Smooth muscle cell of the brain vasculature (primary cell): ENCODE data around the gene HOXB3.
"Not testable (repeated sequence)": the region's sequence is repeated elsewhere in the genome, so short reads cannot be mapped to it uniquely, and the experiment has no call there.

Source experiments
- DNase-seq: peaks from one replicate; pipeline ENCODE4 v3.0.0-alpha.2; 2012; ENCODE audit warnings: low read depth, low spot score

HOXB3 gene

DNA sequence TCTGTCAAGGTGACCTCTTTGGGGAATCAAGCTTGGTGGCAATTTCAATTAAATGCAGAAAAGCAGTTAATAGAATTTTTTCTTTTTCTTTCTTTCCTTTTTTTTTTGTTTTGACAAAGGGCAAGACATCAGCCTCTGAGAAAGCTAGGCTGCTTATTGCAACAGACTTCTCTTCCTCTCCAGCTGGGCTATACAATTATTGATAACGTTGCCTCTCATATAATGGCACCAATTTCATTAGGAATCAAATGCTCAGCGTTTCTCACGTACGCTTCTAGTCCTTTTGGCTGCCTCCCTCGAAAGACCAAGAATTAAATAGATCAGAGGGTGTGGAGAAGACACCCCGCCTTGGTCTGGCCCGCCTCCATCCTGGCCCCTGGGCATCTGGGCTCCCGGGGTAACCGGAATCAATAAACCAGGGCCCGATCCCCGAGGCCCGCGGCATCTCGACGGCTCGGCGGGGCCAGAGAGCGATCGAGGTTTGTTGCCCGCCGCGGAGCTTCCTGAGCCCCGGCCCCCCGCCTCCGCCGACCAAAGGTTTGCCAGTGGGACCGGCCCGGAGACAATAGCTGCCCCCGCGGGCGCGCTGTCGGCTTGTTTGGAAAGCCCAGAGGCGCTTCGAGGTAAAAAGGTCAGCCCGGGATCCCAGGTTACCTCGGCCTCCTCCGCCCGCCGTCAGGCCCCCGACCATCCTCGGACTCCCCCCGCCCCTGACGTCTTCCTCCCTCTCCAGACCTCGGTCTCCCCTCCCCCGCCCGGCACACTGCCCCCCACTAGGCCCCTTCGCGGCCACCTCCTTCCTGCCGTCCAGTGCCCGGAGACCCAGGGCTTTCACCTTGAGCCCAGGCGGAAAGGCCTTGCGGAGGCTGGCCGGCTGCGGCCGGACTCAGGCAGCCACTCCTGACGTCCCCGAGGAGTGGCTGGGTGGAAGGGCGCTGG lies 63.2 kb downstream of the HOXB3 start:
- no peak for DNase-seq

DNA sequence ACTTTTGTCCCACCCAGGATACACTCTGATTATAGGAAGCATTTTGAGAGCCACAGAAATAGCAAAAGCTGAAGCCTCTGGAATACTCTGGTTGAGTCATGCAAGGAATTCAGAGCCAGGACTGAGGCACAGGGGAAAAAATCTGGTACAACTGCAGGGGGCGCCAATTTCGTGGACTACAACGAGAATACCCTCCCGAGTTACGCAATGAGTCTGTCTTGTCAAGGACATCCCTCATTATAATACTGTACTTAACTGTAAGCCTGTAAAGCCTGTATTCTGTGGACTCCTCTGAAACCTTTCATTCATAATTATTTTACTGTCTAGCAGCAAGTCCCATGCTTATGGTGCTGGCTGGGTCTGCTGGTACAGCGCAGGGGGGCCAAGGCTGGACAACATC lies 67.0 kb downstream of the HOXB3 start:
- no peak for DNase-seq

DNA sequence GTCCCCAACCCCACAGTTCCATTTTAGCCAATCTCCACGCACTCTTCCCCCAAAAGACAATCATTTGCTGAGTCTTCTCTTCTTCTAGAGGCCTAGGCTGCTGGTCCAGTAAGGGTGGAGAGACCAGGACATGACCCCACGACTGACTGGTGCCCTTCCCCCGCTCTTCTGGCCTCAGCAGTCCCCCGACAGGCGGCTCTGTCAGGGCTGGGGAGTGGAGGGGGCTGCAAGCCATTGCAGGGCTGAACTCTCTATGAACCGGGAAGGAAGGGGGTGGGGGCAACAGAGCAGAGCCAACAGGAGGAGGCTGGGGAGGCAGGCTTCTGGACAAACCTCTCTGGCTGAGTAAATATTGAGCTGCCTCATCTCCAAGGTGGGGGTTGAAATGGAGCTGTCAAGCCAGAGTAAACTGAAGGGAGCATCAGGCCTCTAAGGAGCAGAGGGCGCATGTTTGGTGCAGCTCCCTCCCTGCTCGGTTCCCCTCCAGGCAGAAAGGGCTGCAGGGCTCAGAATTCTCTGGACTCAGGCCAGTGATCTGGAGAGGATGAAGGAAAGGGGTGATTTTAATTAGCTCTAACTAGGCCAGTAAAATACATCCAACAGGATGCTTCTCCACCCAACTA lies 67.9 kb downstream of the HOXB3 start:
- no peak for DNase-seq

DNA sequence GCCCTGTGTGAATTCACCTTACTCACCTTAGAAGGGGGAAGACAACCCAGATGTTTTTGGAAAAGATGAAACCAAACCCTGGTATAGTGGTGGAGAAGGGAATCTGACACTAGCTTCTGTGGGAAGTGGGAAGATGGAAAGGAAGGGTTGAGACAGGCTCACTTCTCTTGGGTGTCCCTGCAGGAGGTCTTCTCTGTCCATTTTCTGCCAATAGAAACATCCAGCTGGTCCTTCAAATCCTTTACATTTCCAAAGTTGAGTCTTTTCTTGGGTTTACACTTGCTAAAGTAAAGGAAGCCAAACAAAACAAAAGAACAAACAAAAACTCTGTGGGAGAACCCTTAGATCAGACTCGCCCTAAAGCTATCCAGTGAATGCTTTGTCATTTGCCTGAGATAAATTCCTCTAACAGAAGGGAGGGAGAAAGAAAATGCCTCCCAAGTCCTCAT lies 69.4 kb downstream of the HOXB3 start:
- DNase-seq, result no peak

DNA sequence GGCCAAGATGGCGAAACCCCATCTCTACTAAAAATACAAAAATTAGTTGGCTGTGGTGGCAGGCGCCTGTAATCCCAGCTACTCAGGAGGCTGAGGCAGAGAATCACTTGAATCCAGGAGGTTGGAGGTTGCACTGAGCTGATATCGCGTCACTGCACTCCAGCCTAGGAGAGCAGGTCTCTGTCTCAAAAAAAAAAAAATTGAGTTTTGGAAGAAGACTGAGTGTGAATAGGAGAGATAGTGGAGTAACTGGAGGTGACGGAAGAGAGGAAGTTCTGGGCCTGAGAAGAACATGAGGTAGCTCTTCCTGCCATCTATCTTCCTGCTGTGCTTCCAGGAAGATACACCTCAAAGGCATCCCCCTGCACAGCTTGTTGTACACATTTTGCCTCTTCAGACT lies 70.6 kb downstream of the HOXB3 start:
- no peak for DNase-seq

DNA sequence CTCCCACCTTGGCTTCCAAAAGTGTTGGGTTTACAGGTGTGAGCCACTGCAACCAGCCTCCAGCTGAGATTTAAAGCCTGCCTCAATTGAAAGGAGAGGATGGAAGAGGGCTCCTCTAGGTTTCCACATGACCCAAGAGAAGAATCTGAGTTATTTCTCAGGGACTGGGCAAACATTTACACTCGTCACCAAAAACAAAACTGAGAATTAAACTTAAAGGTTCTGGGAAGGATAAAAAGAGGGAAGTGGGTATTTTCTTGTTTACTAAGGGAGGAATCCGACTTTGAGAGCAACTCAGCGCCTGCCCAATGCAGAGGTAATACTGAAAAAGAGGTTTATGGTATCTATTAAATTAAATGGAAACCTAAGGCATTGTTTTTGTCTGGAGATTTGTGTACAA lies 72.6 kb downstream of the HOXB3 start:
- DNase-seq, result no peak

DNA sequence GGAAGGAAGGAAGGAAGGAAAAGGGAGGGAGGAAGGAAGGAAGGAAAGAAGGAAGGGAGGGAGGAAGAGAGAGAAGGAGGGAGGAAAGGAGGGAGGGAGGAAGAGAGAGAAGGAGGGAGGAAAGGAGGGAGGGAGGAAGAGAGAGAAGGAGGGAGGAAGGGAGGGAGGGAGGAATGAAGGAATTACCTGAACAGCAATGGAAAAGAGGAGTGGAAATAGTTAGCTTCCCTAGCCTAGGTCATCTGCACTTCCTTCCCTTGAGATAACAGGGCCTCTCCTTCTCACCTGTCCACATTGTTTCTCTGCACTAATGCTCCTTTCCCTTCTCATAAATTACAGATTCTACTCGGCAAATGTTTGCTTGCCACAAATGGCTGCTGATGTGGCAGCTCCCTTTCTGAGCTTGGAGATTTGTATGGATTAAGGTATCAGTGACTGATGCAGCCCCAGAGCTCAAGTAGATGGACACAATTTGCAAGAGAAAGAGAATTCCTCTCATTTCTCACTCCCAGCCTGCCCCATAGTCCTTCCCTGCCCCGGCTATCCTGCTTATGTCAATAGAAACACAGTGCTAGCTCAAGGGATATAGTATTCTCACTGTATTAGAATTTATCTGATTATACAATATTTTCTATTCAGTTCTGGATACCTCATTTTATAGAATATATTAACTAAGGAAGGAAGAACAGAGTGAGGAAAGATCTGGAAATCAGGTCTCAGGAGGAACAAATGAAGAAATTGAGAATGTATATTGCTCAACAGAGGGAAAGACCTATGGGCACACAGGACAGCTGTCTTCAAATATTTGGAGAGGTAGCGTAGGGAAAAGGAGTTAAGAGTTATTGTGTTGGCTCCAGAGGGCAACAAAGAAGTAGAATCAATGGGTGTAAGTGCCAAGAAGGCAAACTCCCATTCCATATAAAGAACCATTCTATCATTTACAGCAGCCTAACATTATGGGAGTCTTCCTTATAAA lies 73.8 kb downstream of the HOXB3 start:
- DNase-seq, result no peak

DNA sequence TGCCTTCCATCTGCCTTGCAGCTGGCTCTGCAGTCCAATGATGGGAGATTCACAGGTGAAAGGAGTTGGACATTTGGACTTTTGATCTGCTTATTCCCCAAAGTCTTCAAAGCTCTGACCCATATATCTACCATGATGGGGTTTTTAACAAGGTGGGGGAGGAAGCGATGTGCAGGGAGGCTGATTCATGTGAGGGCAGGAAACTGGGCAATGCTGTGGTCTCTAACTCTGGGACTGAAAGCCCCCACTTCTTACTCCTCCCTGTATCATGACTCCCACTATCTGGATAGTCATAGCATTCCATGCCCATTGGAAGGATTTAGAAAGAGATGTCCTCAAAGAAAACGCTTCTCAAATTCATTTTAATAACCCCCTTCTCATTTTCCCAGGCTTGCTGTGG lies 75.6 kb downstream of the HOXB3 start:
- no peak for DNase-seq

DNA sequence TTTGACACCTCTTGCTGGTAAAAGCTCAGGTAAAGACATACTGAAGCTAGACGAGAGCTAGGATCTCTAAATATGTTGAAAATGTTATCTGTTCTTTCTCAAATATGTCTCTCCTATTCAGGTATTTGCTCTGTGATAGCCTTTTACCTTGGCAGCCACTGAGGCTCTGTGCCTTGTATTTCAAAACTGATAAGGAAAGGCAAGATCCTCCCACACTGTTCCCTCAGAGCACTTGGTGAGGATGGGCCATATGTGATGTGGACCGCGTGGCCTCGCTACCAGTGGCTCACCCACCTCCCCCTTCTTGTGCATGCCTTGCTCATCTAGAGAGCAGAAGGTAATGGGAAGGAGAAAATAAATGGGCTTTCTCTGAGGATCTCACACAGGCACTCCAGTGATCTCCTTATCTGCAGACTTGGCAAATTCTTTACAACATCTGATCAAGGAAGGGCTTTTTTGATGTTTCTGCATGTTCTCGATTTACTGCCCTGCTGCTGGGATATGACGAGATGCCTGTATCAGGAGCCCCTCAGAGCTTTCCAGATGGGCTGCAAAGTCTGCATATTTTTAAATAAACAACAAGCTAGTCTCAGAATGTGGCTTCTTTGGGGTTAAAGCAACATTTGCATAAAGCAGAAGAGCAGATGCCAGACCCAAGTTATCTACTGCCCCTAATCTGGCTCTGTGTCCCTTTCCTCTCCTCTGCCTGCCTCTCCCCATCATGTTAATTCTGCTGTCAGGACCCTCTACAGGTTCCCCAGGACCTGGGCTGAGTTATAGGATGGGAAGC lies 76.2 kb downstream of the HOXB3 start:
- DNase-seq, result no peak

DNA sequence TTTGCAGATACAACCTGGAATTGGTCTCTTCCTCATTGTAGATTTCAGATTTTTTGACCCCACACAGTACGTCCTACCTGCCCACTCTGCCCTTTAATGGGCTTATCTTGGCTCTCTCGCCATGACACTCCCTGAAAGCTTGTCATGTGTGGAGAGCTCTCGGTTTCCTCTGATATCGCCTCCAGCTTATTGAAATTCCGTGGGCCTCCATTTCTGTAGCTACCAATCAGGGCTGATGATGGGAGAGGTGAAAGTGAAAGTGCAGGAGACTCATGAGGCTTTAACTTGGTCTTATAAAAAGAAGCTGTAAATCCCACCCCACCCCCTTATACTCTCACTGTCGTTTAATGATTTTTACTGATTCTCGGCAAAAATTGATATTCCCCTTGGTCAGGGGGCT lies 76.9 kb downstream of the HOXB3 start:
- no peak for DNase-seq

DNA sequence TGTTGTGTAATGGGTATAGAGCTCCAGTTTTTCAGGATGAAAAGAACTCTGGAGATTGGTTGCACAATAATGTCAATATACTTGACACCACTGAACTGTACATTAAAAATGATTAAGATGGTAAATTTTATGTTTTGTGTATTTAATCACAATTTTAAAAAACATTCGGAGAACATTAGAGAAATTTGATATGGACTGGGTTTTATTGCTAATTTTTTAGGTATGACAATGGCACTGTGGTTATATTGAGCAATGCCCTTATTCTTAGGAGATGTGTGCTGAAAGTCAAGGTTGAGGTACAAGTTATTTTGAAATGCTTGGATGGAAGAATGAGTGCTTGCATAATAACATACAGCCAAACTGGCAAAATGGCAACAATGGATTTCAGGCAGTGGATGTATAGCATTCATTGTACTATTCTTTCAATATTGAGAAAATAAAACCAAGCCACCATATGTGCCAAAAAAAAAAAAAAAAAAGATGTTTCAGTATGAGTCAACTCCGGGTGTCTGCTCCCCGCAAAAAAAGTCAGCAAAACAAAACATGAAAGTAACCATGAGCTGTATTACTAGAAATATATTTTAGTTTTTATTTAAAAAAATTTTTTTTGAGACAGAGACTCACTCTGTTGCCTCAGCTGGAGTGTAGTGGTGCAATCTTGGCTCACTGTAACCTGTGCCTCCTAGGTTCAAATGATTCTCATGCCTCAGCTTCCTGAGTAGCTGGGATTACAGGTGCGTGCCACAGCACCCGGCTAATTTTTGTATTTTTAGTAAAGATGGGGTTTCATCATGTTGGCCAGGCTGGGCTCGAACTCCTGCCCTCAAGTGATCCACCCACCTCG lies 79.1 kb downstream of the HOXB3 start:
- no peak for DNase-seq

DNA sequence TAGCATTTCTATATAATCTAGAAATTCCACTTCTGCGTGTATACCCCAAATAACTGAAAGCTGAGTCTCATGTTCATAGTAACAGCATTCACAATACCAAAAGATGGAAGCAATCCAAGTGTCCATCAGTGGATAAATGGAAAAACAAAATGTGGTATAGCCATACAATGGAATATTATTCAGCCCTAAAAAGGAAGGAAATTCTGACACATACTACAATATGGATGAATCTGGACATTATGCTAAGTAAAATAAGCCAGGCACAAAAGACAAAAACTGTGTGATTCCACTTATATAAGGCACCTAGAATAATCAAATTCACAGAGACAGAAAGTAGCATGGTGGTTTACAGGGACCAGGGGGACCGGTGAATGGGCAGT lies 79.7 kb downstream of the HOXB3 start:
- DNase-seq, result no peak

DNA sequence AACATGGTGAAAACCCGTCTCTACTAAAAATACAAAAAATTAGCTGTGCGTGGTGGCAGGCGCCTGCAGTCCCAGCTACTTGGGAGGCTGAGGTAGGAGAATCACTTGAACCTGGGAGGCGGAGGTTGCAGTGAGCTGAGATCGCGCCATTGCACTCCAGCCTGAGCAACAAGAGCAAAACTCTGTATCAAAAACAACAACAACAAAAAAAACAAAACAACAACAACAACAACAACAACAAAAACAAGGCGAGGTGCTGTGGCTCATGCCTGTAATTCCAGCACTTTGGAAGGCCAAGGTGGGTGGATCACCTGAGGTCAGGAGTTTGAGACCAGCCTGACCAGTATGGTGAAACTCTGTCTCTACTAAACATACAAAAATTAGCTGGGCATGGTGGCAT lies 80.3 kb downstream of the HOXB3 start:
- not testable (repeated sequence) for DNase-seq

DNA sequence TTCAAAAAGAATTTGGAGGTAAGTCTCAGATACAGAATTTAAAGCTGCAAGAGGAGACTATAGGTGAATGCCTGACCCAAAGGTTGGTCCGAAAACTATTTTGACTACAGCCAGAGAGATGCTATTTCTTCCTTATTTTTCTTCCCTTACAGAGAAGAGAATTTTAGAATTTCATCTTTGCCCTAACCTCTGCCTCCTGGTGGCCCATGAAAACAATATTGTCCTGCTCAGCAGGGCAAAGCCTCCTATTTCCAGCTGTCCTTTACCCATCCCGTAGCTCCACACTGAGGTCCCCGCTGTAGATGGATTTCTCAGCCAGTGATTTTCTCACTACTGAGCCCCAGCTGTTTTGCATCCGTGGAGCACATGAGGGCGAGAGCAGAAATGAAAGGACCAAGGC lies 83.8 kb downstream of the HOXB3 start:
- no peak for DNase-seq

DNA sequence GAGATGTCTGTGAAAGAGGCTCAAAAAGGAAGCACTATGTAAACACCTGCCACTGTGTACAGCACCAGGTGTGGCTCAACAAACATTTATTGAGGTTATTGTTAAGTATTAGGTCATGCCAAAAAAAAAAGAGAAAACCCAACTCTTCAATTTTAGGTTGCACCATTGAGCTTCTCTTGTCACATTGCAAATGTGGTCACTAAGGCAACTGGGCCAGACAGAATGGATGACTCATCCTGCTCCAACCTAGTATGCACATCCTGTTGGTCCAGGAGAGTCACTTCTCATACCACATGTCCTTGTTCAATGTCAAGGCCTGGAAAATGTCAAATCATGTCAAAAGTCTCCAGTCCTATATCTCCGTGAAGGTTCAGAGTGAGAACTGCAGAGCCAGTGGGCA lies 84.3 kb downstream of the HOXB3 start:
- DNase-seq, result no peak

DNA sequence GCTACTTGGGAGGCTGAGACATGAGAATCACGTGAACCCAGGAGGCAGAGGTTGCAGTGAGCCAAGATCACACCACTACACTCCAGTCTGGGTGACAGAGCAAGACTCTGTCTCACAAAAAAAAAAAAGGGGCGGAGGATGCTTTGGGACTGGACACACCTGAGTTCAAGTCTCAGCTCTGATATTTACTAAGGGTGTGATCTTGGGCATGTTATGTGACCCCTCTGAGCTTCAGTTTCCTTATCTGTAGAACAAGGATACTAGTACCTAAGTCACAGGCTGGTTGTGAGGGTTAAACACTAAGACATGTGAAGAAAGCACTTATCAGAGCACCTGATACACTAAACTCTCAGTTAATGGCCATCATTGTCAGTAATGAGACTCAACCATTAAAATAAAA lies 85.1 kb downstream of the HOXB3 start:
- no peak for DNase-seq

DNA sequence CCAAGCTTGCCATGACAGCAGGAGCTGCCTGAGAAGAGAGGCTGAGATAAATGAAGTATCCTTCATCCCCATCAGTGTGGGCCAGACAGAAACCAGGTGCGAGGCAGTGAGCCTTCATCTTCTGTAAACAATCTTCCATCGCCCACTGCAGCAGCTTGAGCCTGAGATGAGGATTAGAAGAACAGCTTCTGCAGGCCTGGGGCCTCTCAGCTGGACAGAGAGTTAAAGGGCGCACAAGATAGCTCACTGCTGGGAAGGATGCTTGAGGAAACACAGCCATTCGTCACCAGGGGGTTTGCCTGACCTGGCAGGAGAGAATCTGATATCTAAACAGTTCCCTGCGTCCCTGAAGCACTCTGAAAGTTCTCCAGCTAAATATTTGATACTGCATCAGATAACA lies 86.3 kb downstream of the HOXB3 start:
- no peak for DNase-seq

DNA sequence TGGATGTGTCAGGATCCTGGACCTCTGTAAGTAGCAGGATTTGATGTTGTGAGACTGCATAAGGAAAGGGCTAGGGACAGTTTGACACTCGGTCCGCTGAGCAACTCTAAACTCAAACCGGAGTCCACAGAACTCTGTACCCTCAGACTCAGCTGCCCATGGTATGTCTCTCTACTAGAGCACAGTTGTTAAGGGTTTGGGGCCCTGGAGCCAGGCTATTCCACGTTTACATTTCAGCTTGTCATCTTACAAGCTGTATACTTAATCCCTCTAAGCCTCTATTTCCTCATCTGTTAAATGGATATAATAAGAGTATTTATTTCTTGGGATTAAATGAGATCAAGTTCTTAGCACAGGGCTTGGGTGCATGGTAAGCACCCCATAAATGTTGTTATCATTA lies 87.1 kb downstream of the HOXB3 start:
- no peak for DNase-seq

DNA sequence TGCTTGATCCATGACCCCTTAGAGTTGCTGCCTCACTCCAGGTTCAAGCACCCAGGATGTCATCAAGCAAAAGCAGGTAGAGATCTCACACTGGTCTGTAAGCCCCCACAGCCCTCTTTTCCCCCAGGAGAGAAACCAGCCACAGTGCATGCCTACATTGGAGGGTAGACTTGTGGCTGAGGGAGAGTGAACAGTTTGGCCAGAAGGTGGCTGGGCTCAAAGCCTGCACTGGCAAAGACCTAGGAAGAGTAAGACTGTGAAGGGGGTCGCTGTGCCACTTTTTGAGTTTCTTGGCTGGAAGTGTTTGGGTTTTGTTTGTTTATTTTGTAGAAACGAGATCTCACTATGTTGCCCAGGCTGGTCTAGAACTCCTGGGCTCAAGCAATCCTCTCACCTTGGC lies 87.7 kb downstream of the HOXB3 start:
- no peak for DNase-seq
